Keratinocyte (primary cell): ENCODE data around the gene CBFA2T3.

Source experiments
- EZH2 ChIP-seq: IDR thresholded peaks from one replicate; pipeline ENCODE4 v1.6.1; 2012; ENCODE audit warnings: inconsistent platforms, mild to moderate bottlenecking, low read length, moderate library complexity
- TF ChIP-seq, protein P1 (sequence below), 3 experiments: IDR thresholded peaks in 1 of 3; conservative IDR thresholded peaks in 1 of 3; optimal IDR thresholded peaks in 1 of 3; 2 replicates in 2 of 3; 3 replicates in 1 of 3; pipeline versions ENCODE3 to v1.5.1; 2011; ENCODE audit warnings: low read length in 3 of 3, mild to moderate bottlenecking in 3 of 3, moderate library complexity in 2 of 3, control low read depth in 1 of 3, inconsistent platforms in 1 of 3; ENCODE audit not compliant: insufficient read depth in 2 of 3; ENCODE audit errors: extremely low read depth in 1 of 3

GRCh38 chr16:89025636-89026035 is 48.6 kb upstream of the CBFA2T3 start:
- TF ChIP-seq, protein P1, sequence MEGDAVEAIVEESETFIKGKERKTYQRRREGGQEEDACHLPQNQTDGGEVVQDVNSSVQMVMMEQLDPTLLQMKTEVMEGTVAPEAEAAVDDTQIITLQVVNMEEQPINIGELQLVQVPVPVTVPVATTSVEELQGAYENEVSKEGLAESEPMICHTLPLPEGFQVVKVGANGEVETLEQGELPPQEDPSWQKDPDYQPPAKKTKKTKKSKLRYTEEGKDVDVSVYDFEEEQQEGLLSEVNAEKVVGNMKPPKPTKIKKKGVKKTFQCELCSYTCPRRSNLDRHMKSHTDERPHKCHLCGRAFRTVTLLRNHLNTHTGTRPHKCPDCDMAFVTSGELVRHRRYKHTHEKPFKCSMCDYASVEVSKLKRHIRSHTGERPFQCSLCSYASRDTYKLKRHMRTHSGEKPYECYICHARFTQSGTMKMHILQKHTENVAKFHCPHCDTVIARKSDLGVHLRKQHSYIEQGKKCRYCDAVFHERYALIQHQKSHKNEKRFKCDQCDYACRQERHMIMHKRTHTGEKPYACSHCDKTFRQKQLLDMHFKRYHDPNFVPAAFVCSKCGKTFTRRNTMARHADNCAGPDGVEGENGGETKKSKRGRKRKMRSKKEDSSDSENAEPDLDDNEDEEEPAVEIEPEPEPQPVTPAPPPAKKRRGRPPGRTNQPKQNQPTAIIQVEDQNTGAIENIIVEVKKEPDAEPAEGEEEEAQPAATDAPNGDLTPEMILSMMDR (optimal IDR thresholded peaks at IDR 0.05 in 1 of 3, IDR thresholded peaks at IDR 0.05 in 1 of 3, conservative IDR thresholded peaks at IDR 0.05 in 1 of 3; ENCODE audit: extremely low read depth in 1 of 3, insufficient read depth in 2 of 3, low read length in 3 of 3): no peak
- no peak for TF ChIP-seq EZH2
